Right lobe of liver (tissue), 6 donors: ENCODE results near the gene ELFN1. TPM values are rescaled to one million over a fixed set of nuclear protein-coding genes. Genes with fewer than 3 reads are reported as not detected.

Source experiments
- ATAC-seq, 4 donors: fragments of 200-7000 bp; cut with Tn5 transposase; one replicate each; pipeline ENCODE4 v1.9.1; 2020; ENCODE audit warnings: mild to moderate bottlenecking in 4 of 4, moderate library complexity in 4 of 4
- DNase-seq, 3 donors: peaks; one replicate each; pipeline ENCODE4 v3.0.0-alpha.2; 2020
- H3K27ac ChIP-seq, 3 donors: fragments of 200-600 bp; one replicate each; pipeline ENCODE4 v1.8.0; 2022
- H3K27me3 ChIP-seq, 2 donors: fragments of 200-600 bp; one replicate each; pipeline ENCODE4 v1.8.0; 2022
- H3K36me3 ChIP-seq, 4 donors: fragments of 200-600 bp; sonication (generic) in 1 of 4; one replicate each; pipeline versions ENCODE4 v1.5.1 to v1.8.0; 2017 to 2022; ENCODE audit warnings: control low read depth in 1 of 4
- H3K4me1 ChIP-seq, 4 donors: fragments of 200-600 bp; sonication (generic) in 1 of 4; one replicate each; pipeline versions ENCODE4 v1.5.1 to v1.8.0; 2017 to 2022; ENCODE audit warnings: control low read depth in 1 of 4
- H3K4me3 ChIP-seq, 3 donors: fragments of 200-600 bp; one replicate each; pipeline ENCODE4 v1.8.0; 2022
- H3K9me3 ChIP-seq, 4 donors: fragments of 200-600 bp; sonication (generic) in 1 of 4; one replicate each; pipeline versions ENCODE4 v1.5.1 to v1.8.0; 2017 to 2022; ENCODE audit warnings: control low read depth in 1 of 4
- POLR2A ChIP-seq: fragments of 450-650 bp; IDR thresholded peaks from one replicate; pipeline ENCODE4 v1.6.1; 2017; ENCODE audit warnings: antibody characterized with exemption, mild to moderate bottlenecking
- WGBS: methylation state at CpG from one replicate; pipeline ENCODE4 v1.1.6; 2018; ENCODE audit warnings: low coverage, low lambda C conversion rate; ENCODE audit not compliant: insufficient coverage; ENCODE audit errors: missing lambda C conversion rate; 5-methylcytosine and 5-hydroxymethylcytosine counted together
- intact Hi-C, 2 donors: fragments of 100-400 bp; cut with DNase I; formaldehyde crosslinking; loops; one replicate each; pipeline versions ENCODE4 v1.11.2 to v1.14.1; 2022
- total RNA-seq, 6 experiments: library from RNA; depleted of rRNA in 2 of 6; stranded (reverse); fragments of >200 nt in 2 of 6; fragmentation: NEBNext Ultra II Directional in 3 of 6; extraction: Animal tissue kit (Norgen Biotek cat#: 25700) in 3 of 6; gene quantifications; one replicate each; pipeline versions ENCODE4 v1.1.0 to v1.2.4, GENCODE V29; 2016 to 2023
- TF ChIP-seq, protein P1 (sequence below), 4 donors: fragments of 200-600 bp in 3 of 4; fragments of 450-650 bp in 1 of 4; IDR thresholded peaks; one replicate each; pipeline versions ENCODE4 v1.5.1 to v1.8.0; 2016 to 2022; ENCODE audit warnings: antibody characterized with exemption in 4 of 4, mild to moderate bottlenecking in 2 of 4
- donor health status: DM: no; HTN: yes; CAD: no.
- donor health status: DM: no; HTN: no; CAD: no.
- donor health status: DM: no; HTN: no; CAD: no.
- donor health status: DM: no; HTN: yes; CAD: no.
- donor health status: DM: no; HTN: yes; CAD: no.

The ELFN1 gene
- total RNA-seq, 6 experiments from 2014 or later, result 5.4 to 13.0 (median 7.5) TPM

GRCh38 chr7:1691601-1692514 lies 21.8 kb downstream of the ELFN1 start:
- Histone ChIP-seq H3K4me1 (no peaks in the 10 kb centered on the region), H3K27ac (no peak overlapping the region), H3K36me3 (no peaks in the 10 kb centered on the region), H3K27me3 (no peaks in the 10 kb centered on the region), H3K9me3 (no peaks in the 10 kb centered on the region), H3K4me3 (no peak overlapping the region)
- DNase-seq (peak in 2 of 3 donors; percentile 45 to 69), ATAC-seq (peak; percentile 34 to 66 (median 51))
- WGBS, result 62% methylated on average over 5 of the region's 27 CpGs
- no peak for TF ChIP-seq POLR2A
- TF ChIP-seq, protein P1, sequence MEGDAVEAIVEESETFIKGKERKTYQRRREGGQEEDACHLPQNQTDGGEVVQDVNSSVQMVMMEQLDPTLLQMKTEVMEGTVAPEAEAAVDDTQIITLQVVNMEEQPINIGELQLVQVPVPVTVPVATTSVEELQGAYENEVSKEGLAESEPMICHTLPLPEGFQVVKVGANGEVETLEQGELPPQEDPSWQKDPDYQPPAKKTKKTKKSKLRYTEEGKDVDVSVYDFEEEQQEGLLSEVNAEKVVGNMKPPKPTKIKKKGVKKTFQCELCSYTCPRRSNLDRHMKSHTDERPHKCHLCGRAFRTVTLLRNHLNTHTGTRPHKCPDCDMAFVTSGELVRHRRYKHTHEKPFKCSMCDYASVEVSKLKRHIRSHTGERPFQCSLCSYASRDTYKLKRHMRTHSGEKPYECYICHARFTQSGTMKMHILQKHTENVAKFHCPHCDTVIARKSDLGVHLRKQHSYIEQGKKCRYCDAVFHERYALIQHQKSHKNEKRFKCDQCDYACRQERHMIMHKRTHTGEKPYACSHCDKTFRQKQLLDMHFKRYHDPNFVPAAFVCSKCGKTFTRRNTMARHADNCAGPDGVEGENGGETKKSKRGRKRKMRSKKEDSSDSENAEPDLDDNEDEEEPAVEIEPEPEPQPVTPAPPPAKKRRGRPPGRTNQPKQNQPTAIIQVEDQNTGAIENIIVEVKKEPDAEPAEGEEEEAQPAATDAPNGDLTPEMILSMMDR (IDR thresholded peaks at IDR 0.05), result no peak
- intact Hi-C loops, result no loop called here

- Histone ChIP-seq H3K27me3 (no peaks in the 10 kb centered on the region), H3K9me3 (no peaks in the 10 kb centered on the region), H3K36me3 (no peaks in the 10 kb centered on the region), H3K4me1 (no peaks in the 10 kb centered on the region), H3K27ac (no peak overlapping the region), H3K4me3 (no peak overlapping the region)
- 86% methylated on average over 12 of the region's 27 CpGs for WGBS
- ATAC-seq, result no peak
- TF ChIP-seq POLR2A, result no peak
- TF ChIP-seq, protein P1 (IDR thresholded peaks at IDR 0.05), result no peak
- DNase-seq, result peak in 1 of 3 donors; percentile 33
- intact Hi-C loops, result no loop called here
Measured at GRCh38 chr7:1692515-1693418, 22.7 kb downstream of the ELFN1 start.

DNA sequence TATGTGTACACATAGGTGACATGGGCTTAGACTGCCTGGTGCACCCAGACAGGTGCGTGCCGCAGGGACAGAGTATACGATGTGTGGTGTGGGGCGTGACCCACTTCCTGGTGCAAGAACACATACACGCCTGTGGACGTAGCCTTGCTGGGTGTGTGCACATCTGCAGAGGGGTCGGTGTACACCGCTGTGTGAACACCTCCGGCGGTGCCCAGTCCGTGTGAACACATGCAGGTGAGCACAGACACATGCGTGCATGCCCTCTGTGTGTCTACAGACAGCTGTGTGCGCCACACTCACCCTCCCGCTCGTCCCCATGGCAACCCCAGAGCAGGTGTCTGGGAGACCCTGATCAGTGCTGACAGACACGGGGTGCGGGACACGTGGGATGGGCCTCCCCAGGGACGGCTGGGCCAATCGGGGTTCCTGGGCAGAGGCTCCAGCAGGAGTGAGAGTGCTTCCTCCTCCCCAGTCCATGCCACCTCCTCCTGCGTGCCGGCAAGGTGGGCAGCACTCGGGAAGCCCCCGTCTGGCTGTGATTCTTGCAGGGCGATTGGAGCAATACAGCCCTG lies 23.4 kb downstream of the ELFN1 start:
- no peaks in the 10 kb centered on the region for H3K27me3 ChIP-seq
- DNase-seq (peak in 1 of 3 donors; percentile 38), ATAC-seq (no peak)
- intact Hi-C loops, result no loop called here
- no CpG with 5 or more reads among the region's 25 CpGs for WGBS
- no peaks in the 10 kb centered on the region for H3K9me3 ChIP-seq
- H3K36me3 ChIP-seq, result no peaks in the 10 kb centered on the region
- no peak overlapping the region for H3K4me3 ChIP-seq
- H3K4me1 ChIP-seq, result no peaks in the 10 kb centered on the region
- no peak overlapping the region for H3K27ac ChIP-seq
- no peak for TF ChIP-seq POLR2A
- TF ChIP-seq, protein P1 (IDR thresholded peaks at IDR 0.05), result no peak

- Histone ChIP-seq H3K4me1 (no peaks in the 10 kb centered on the region), H3K27me3 (no peaks in the 10 kb centered on the region), H3K36me3 (no peaks in the 10 kb centered on the region), H3K9me3 (no peaks in the 10 kb centered on the region), H3K27ac (no peak overlapping the region), H3K4me3 (no peak overlapping the region)
- intact Hi-C loops, result no loop called here
- TF ChIP-seq POLR2A, result no peak
- TF ChIP-seq, protein P1 (IDR thresholded peaks at IDR 0.05), result no peak
- 53% methylated on average over 3 of the region's 16 CpGs for WGBS
- DNase-seq (peak in 1 of 3 donors; percentile 45), ATAC-seq (no peak)
Measured at GRCh38 chr7:1693991-1694524, 24.0 kb downstream of the ELFN1 start.
